KG1 (cell line): Measurements from ENCODE around the gene CCL4L2.
"Not testable (repeated sequence)": the region's sequence is repeated elsewhere in the genome, so short reads cannot be mapped to it uniquely, and the experiment has no call there.

ENCODE experiments used
- DNase-seq: peaks from one replicate; lab custom pipeline; 2025; lab: John Stamatoyannopoulos, UW

CCL4L2 gene

GRCh38 chr17:36221581-36222100, 10.8 kb downstream of the CCL4L2 start:
- DNase-seq = not testable (repeated sequence)

GRCh38 chr17:36222967-36223366, 12.1 kb downstream of the CCL4L2 start:
- not testable (repeated sequence) for DNase-seq

GRCh38 chr17:36229644-36230043, 18.8 kb downstream of the CCL4L2 start:
- not testable (repeated sequence) for DNase-seq

GRCh38 chr17:36242046-36242445, 31.2 kb downstream of the CCL4L2 start:
- not testable (repeated sequence) for DNase-seq
